ENCODE results near the gene COL24A1. TPM values are rescaled to one million over a fixed set of nuclear protein-coding genes. Genes with fewer than 3 reads are reported as not detected.

Gene COL24A1
- total RNA-seq, 1 donor from 2014 or later = 6.1 TPM

GRCh38 chr1:85681087-85681486 lies 475.5 kb downstream of the COL24A1 start:
- DNase-seq (ENCODE audit: low spot score) = no peak
- intact Hi-C loops (cut with DNase I) = no loop called here
- peak; percentile 84 for ATAC-seq

Other genes with a start within 250 kb of the COL24A1 start
- gene ODF2L, start 239.6 kb upstream of the COL24A1 start, total RNA-seq = 62.1 TPM